ENCODE results near the gene TEX29.

Gene TEX29

DNA sequence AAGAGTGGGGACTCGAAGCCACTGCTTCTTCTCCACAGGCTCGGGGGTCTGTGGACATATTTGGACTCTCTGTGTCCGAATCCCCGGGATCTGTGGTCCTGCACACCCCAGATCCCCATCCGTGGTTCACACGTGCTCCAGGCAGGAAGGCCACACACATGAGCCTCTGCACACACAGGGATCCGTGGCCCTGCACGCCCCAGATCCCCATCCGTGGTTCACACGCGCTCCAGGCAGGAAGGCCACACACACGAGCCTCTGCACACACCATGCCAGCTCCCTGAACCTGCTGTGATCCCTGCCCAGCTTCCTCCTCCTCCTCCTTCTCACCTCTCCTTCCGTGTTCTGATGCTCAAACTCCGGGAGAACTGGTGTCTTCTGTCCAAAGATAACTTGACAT lies 3.1 kb downstream of the TEX29 start:
- no peak for DNase-seq

DNA sequence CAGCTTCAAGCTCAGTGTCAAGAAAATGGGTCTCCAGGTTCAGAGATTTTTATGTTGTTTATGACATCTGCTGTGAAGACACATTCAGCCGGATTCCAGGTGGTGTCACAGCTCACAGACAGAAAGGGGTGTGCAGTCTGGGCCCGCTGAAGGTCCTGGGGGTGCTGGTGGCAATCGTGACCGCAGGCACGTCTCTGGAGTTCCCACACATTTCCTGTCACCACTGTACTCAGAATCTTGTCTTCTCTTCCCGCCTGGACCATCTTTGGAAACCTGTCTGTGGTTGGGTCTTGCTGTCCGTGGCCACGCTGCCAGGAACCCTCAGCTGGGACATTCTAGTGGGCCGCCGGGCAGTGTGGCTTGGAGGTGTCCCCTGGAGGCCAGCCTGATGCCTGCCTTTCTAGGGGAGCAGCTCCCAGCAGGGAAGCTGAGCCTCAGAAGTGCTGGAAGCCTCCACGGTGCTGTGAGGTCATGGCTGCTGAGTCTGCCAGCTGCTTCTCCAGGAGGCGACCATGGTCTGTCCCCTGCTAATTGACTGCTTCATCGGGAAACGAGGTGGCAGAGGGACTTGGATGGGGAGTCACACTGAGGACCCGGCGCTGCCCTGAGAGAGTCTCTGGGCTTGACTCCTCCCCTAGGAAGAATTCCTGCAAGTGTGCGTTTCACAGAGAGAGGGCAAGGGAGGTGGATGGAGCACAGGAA lies 3.7 kb downstream of the TEX29 start:
- DNase-seq = no peak

DNA sequence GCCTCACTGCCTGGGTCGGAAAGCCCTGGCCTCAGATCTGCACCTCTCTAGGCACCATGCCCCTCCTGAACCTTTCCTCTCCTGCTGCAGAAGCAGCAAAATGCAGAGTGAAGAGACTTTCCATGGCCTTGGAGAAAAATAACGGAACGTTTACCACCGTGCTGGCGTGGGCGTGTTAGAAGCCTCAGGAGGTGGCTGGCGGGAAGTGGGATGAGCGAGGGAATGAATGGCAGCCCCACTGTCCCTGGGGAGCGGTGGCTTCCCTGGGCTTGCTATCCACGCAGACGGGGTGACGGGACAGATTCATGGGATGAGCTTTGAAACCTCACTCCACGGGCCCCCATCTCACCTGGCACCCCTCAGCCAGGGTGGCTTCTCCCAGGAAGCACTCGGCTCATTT lies 4.3 kb downstream of the TEX29 start:
- no peak for DNase-seq

DNA sequence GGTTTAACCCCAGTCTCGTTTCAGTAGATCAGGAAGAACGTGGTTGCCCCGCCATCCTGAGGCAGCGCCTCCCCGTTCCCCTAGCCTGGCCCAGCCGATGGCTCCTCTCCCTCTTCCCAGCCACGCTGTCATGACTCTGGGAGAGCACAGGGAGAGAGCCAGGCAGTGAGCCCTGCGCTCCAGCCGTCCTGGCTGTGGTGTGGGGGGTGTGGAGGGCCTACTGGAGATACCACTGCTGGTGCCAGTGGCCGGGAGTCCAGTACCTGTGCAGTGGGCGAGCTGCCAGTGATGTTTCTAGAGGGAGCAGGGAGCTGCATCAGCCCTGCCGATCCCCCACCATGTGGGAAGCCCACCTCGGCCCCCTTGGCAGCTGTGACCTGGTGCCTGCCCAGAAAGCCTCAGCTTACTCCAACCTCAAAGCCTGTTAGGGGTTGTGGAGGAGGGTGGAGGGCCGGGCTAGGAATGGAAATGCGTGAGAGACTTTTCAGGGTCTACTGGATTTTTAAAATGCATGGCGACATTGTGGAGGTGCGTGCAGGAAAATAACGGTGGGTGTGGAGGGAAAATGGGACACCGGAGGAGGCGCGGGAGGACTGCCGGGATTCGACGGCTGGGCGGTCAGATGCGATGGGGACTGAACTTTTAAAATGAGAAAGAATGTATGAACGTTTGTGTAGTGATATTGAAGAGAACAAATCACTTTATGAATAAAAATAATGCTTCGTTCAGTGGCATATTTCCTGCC lies 4.9 kb downstream of the TEX29 start:
- no peak for DNase-seq

DNA sequence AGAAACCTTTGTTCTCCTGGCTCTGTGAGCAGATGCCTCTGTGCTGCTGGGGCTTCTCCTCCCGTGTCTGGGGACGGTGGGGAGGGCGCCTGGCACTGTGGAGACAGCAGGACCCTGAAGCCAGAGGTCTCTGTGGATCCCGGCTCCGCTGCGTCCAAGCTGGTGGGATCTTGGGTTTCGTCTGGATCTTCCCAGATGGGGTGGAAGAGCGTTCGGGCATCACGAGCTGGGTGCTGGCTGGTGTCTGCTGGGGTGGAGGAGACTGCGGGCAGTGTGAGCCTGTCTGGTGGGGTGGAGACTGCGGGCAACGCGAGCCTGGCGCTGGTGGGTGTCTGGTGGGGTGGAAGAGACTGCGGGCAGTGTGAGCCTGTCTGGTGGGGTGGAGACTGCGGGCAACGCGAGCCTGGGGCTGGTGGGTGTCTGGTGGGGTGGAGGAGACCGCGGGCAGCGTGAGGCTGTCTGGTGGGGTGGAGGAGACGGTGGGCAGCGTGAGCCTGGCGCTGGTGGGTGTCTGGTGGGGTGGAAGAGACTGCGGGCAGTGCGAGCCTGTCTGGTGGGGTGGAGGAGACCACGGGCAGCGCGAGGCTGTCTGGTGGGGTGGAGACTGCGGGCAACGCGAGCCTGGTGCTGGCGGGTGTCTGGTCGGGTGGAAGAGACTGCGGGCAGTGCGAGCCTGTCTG lies 5.6 kb downstream of the TEX29 start:
- no peak for DNase-seq

DNA sequence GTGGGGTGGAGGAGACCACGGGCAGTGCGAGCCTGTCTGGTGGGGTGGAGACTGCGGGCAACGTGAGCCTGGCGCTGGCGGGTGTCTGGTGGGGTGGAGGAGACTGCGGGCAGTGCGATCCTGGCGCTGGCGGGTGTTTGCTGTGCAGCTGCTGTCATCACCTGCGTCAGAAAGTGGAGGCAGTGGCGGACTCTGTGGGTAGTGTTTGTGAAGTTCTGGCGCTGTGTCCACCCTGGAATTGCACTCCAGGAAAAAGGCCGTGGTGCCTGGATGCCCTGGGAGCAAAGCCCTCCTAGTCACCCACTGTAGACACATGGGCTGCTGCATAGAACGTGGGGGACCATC lies 6.2 kb downstream of the TEX29 start:
- no peak for DNase-seq

DNA sequence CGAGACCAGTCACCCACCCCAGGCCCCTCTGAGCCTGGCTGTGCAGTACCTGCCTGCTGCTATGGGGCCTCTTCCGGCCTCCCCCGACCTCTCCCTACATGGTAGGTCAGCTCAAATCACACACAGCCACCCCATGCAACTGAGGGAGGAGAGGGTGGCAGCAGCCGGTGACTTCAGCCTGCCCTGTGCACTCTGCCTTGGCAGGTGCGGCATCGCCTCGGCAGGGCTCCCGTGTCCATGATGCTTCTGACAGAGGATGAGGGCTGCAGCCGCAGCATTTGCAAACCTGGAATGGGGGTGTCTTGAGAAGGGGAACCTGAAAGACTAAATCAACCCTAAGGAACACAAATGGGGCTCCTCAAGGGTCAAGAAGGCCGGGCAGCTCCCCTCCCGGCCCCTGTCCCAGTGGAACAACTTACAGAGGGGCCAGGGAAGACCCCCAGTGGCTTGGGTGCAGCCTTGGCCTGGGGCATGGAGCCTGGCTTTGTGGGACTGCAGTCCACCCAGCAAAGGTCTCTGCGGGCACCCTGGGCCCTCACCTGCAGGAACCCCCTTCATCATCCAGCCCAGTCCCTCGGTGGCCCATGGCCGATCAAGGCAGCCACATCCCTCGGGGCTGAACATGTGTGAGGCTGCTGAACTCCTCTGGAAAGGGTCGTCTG lies 6.7 kb downstream of the TEX29 start:
- DNase-seq = no peak

DNA sequence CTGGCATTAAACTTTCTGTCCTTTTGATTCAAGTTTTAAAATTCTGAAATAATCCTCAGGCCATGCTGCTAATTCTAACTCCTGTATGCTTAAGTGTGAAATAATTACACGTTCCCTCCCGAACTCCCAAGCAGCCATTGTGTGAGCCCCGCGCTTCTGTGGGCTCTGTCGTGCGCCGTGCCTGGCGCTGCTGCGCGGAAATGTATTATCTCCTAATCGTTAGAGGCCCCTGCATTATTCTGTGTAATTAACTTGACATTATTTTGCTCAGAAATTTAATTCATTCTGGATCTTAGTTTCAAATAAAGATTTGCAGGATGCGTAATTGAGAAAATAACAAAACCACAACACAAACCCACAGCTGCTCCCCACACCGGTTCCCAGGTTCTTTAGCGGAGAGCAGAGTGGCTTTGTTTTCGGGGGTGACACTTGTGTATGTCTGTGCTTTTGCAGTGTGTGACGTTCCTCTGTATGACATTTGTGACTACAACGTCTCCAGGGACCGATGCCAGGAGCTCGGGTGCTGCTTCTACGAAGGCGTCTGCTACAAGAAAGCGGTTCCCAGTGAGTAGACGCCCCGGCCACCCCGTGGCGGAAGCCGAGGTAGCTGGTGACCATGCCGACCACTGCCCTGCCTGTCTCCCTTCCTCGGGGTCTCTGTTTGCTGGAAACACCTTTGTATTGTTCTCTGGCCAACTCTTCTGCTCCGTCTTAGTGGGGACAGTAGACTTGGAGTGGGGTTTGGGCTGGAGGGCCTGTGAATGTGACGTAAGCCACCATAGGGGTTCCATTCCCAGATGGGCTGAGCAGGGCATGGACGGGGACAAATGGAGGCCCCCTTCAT lies 7.5 kb downstream of the TEX29 start:
- no peak for DNase-seq

DNA sequence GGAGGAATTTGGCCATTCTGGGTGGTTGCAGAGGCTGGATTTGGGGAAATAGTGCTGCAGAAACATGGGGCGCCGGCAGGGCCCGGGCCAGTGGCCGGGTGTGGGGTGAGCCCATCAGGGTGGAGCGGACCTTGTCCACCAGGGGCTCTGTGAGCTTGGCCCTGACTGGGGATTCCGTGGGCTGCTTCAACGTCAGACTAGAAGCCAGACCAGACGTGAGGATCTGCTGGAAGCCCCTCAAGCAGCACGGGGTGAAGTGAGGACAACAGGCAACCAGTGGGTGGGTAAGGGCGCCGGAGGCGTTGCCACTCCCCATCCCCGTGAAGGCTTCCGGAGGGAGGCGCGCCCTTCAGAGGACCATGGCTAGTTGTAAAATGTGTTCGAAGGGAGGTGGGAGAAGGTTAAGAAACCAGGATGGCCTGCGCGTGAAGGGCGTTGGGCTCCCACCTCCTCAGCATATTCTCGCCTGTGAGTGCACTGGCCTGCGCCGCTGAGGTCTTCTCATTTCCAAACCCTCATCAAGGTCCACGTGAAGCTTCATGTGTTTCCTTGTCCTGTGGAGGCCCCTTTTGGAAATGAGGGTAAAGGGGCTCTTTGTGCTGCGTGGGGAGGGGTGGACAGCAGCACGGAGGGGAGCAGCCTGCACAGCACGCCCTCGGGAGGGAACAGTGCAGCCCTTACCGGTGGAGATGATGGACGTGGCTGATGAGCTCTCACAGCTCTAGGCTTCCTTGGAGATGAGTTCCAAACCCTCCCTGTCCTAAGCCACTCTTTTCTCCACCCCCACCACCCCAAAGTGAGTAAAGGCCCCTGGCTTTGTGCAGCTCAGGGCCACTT lies 8.3 kb downstream of the TEX29 start:
- DNase-seq = no peak

DNA sequence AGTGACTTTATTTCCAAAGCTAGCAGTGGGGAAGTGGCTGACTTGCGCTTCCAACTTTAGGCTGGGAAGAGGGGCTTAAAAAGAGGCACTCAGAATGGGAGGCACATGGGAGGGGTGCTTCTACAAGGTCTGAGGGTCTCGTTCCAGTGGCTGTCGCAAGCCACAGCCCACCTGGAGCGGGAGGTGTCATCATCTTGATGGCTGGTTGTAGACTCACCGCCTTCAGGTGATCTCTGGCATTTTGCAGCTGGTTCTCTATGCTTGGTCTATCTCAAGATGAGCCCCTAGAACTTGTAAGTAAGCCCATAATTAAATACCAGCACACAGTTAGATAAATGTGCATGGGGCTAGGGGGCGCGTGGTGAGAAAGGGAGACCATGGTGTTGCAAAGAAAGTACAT lies 9.2 kb downstream of the TEX29 start:
- no peak for DNase-seq

DNA sequence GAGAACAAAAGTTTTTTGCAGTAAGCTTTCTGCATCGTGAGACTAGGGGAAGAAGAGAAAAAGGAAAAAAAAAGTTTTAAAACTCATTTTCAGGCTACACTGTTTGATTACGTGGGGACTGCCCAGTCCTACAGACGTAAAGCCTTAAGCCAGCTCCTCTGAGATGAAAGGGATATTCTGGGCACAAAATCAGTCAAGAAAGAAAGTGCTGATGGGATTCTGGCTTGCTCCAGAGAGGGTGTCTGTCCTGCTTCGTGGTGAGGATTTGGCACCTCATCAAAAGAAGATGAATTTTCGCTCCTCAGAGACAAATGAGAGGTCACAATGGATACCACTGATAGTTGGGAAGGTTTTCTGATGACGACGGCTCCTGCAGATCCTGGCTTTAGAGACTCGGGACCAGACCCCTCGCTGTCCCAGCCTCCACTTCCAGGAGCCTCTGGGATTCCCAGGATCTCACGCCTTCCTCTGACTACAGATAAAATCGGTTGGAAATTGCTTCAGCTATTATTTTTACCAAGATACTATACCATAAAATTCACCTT lies 9.7 kb downstream of the TEX29 start:
- DNase-seq = no peak

DNA sequence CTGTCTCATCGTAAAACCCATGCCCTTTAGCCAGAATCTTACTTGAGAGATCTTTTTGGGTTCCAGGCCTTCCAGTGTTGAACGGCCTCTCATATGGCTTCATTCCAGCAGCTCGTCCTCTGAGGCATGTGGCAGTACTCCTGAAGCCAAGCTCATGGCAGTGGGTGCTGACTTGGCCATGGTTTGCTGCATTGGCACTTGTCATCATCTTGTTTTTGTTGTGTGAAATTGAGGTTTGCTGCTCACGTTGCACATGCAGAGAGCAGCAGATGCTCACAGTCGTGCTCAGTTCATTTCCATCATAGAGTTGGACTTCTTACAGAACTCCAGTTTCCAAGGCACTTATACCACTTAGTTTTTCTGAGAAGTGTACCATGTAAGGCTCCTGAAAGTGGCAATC lies 14.9 kb downstream of the TEX29 start:
- DNase-seq = no peak

DNA sequence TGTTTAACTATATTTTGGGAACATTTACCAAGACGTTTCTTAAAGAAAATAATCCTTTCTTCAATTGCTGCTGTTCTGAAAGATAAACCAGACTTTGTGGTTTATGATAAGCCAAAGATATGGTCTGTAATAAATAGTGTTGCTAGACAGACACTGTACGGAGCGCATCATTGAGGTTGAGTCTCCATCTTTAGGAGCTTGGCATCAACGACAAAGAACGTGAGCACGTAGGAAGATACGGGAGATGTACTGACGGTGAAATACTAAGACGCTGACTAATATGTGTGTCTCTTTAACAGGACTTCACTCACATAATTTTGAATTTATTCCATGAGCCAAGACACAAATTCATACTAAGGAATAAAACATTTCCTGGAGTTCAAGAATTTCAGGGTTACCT lies 16.2 kb downstream of the TEX29 start:
- no peak for DNase-seq

DNA sequence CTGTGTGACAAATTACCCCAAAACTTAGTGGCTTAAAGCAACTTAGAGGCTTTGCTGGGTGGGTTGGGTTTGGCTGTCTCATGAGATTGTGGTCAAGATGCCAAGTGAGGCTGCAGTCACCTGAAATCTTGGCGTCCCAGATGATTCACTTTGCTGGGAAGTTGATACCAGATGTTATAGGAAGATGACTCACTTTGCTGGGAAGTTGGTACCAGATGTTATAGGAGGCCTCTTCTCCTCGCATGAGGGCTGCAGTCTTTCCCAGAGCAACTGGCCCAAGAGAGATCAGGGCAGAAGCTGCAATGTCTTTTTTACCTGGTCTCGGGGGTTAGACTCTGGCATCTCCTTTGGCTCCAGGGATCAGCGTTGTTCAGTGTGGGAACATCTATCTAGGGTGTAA lies 16.8 kb downstream of the TEX29 start:
- DNase-seq = no peak

DNA sequence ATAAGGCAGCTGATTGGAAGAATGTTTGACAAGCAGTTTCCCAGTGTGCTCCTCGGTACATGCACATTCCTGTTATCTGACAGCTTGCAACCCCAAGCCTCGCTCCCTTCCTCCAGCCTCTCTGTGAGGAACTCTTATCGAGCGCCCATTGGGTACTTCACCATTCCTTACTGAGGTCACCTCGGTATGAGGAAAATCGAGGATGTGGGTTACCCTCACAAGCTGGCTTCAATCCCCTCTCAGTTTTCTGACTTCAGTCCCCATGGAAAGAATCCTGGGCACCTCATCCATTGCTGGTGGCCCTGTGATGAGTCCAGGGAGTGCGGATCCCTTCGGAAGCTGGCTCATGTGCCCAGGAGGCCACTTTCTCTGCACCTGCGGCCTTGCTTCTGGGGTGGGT lies 17.3 kb downstream of the TEX29 start:
- no peak for DNase-seq

DNA sequence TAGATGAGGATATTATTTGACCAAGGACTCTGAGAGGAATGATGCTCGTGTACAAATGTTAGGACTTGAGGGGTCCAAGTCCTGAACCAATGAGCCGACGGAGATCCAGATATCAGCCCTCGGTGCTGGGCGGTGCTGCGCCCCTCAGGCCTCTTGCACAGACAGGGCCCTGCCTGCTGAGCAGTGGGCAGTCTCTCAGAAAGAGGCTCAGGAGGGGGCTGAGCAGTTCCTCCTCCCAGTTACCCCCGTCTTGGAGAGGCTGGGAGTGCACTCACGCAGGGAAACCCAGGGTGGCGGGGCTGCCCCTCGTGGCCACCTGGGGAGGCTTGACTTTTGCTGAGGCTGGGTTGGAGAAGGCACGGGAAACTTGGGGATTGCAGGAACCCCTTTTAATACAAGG lies 18.4 kb downstream of the TEX29 start:
- DNase-seq = no peak

DNA sequence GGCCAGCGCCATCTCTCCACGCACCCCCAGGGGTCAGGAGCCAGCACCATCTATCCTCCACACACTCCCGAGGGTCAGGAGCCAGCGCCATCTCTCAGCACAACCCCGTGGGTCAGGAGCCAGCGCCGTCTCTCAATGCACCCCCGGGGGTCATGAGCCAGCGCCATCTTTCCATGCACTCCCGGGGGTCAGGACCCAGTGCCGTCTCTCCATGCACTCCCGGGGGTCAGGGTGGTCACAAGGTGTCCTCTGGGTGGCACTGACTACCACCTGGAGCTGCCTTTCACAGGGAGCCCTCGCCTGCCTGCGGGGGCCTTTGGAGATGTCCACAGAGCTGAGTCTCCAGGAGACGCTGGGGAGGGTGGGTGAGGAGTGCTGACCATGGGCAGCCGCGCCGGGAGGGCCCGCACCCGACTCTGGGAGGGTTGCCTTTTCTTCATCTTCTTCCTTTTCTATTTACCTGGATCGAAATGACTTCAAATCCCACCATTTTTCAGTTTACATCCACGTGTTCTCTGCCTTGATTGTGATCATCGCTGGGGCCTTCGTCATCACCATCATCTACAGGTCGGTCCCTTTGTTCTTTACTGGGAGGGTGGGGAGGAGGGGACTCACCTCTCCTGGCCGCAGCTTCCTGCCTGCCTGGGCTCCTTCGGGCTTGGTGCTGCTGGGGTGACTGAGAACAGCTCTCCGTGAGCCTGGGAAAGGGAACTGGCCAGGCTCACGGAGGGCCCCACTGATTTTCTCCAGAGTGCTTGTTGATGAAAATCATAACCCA lies 19.1 kb downstream of the TEX29 start:
- no peak for DNase-seq

DNA sequence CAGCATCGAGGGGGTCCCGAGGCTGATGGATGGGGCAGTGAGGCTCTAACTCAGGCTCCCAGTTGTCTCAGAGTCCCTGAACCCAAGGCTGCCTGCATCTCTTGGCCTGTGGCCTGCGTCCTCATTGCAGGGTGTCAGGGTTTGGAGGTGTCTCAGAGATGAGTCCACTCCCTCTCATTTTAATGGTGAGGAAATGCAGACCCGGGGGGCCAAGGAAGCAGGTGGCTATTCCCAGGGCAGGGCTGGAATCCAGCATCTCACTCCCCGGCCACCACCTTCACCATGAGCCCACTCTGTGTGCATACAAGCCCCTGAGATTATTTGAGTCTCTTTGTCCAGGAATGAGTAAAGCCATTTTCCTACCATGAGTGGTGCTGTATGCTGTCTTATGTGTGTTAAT lies 21.4 kb downstream of the TEX29 start:
- no peak for DNase-seq

DNA sequence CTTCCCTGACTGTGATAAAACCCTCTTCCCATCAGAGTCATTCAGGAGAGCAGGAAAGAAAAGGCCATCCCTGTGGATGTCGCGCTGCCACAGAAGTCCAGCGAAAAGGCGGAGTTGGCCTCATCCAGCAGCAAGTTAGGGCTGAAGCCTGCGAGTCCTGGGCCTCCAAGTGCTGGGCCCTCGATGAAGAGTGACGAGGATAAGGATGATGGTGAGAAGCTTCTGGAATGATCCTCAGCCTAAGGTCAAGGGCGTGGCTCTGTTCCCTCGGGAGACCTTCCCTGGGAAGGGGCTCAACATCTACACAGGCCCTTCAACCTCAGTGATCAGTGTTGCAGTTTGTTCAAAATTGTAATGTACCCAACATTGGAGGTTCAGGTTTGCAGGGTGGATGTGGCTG lies 22.3 kb downstream of the TEX29 start:
- DNase-seq = no peak

DNA sequence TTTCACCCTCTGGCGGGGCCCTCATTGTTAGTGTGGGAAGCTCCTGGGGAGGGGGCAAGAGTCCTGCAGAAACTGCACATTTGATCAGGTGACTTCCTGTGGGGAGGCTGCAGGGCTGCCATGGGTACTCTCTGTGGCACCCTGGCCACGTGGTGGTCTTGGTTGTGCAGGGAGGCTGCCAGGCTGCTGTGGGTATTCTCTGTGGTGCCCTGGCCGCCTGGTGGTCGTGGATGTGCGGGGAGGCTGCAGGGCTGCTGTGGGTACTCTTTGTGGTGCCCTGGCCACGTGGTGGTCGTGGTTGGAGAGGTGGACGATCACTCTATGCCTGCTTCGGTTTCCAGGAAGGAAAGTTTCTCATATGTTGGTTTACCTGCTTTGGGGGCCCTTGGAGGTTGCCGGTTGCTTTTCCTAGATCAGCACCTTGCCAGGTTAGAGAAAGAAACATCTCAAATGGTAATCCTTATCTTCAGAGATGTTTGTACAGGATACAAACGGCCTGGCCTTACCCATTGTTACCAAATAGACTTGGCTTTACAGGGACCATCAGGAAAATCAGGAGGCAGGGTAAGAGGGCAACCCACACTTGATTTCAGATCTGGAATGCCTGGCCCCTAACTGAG lies 22.9 kb downstream of the TEX29 start:
- no peak for DNase-seq

Data from DMS 273 treated with DMSO at 0.1 percent for 48 hours (cell line).